ENCODE results near the gene NEDD9.

NEDD9 gene

DNA sequence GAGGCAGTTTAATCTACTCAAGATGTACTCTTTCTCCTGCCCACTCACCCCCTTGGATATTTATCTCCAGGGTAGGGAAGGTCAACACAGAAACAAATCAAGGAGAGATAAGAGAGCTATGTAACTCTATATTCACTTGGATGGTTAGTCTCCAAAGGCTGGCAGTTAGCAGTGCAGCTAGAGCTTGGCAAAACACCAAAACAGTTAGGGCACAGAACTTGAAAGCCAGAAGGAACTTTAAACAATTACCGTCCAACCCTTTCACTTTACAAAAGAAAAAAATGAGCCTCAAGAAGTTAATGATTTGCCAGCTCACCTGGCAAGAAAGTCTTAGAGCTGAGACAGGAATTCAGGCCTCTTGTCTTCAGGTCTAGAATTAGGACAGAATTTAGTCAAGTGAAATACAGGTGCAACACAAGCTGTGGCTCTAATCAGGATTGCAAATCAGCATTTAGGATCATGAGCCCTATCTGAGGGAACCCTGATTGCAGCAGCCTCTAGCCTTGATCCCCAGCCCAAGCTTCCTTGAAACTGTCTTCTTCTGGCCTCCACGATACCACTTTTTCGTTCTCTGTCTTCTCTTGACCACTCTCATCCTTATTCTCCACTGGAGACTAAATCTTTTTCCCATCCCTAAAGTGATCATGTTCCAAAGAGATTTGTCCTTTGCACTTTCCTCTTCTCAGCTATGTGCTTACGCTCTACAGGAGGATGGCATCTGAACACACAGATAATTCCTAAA, 14.9 kb downstream of the NEDD9 start:
- DNase-seq (ENCODE audit: low spot score): no peak

DNA sequence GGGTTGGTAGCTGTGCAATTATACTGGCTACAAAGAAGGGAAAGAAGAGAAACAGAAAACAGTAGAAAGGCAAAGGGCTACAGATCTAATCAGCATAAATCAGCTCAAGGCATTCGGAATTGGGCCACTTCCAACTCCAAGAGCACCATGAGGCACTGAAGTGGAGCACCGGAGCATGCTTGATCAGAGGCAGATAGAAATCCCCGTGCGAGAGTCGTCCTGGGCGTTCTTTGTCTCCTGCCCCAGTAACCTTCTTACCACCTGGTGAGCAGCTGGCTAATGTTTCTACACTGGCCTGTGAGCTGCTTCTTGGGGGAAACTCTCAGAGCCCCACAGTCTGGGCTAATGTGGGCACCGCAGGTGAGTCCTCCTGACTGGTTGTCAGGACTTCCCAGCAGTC, 16.7 kb downstream of the NEDD9 start:
- no peak for DNase-seq (ENCODE audit: low spot score)

DNA sequence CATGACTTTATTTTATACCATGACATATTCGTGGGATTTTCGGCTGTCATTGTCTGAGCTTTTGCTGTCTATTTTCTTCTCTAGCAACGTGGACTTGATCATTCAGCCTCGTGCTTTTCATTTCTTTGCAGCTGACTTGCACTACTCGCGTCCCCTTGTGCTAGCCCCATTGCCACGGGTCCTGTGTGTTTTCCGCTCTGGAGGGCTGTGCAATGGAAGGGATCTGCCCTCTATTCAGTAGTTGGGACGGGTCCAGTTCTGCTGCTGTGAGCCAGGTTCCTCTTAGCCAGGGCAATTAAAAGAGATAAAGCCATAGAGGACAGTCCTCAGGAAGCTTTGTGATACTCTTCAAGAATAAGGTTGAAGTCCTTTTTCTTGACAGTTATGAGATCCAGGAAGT, 17.6 kb downstream of the NEDD9 start:
- no peak for DNase-seq (ENCODE audit: low spot score)

DNA sequence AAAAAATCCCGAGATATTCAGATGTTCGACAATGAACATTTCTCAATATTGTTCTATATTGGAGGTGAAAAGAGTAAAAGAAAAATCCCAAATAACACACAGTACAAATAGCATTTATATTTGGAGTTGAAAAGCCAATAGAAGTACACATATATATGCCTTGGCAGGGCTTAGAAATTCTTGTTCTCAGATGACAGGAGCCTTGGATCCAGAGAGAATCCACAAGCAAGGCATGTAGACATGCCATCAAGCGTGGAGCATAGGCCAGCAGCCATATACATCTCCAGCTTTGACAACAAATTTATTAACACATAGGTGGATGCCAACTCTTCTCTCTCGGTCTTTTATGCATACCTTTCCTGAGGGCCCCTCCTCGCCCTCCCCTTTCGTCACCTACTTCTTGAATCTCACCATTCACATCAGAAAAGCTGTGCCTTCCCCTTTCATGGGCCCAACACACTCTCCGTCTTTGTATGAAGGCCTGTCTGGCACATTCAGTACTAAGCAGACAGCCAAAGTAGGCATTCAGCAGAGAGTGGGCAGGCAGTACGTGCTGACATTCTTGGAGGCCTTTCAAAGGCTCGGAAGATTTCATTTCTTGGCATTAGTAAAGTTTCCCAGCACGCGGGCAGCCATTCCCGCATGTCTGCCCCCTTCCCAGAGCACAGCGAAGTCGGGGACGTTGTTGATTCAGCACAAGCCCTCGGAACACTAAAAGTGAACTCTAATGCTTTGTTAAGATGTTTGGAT, 18.2 kb downstream of the NEDD9 start:
- DNase-seq (ENCODE audit: low spot score): no peak

DNA sequence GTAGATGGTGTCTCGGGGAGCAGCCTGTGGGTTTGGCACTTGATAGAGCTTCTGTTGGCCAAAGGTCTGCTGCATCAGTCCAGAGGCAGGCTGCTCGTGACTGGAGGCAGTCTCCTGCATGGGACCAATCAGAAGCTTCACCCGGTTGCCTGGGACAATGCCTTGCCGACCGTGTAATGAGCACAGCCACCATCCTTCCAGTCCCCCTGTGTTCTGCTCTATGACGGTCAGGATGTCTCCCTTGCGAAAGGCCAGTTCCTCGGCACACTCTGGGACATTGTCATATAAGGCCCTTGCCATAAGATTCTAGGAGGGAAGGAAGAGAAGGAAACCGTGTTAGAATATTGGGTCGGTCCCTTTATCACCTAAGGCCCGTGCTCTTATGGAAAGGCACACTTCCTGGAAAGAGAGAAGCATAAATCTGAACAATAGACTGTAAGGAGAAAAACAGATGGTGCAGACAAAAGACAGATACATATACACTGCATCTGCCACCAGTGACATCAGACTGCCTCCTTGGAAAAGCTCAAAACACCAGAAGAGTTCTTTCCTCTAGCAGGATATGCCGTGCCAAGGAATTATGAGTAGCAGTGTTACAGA, 18.9 kb downstream of the NEDD9 start:
- DNase-seq (ENCODE audit: low spot score): no peak

DNA sequence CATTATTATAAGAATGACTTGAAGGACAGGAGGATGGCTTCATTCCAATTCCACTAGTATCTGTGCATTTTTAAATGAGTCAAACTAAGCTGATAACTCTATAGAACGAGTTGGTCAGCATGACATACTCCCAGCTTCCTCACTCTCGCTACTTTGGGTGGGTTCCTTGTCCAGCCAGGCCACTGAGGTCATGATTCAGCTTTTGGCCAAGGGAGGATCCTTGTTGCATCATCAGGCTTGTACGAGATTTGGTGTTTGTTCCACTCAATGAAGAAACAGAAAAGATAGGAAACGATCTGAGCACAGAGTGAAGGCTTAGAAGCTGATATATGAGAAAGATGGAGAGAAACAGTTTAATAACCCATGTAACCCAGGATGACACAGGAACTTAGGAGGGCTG, 19.8 kb downstream of the NEDD9 start:
- peak; percentile 71 for DNase-seq (ENCODE audit: low spot score)

DNA sequence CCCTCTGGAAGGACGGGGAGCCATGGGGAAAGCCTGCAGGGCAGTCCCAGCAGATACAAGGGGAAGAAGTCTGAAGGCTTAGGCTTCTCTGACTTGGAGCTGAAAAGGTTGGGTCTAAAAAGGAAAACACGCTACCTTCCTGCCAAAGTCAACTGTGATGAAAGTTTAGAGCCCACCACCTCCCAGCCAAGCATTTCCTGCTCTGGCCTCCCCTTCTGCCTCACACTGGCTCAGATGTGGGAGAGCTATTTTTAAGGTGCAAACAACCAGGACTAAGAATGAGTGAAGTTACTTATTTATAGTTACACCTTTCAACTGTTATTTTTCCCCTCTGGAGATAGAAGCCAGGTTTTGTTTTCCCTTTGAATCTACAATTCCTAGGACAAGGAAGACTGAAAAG, 21.2 kb downstream of the NEDD9 start:
- no peak for DNase-seq (ENCODE audit: low spot score)

DNA sequence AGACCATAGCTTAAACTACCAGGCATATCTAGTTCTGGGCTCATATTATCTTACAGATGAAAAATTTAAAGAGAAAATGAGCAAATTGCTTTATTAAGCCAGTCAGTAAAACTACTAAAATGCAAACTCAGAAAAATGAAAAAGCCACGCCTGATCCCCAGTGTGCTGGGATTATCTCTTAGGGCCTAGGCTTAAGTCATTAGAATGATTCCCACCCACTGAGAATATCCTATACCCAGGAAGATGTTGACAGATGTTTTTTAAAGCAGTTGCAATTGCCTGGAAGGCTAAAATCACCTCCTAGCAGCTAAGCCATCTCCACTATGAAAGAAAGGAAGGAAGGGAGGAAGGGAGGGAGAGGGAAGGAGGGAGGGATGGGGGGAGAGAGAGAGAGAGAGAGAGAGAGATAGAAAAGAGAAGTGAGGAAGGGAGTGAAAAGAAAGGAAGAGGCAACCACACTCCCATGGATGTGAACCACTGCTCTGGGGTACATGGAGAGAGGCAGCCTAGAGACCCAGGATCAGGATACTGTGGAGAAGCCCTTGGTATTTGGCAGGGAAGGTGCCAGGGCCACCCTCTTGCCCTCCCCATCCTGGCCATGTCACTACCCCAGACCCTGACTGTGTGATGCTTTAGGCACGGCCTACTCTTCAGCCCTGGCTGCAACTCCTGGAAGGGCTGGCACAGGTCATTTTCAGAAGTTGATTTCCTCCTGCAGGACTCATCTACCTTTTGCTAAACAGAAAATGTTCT, 21.9 kb downstream of the NEDD9 start:
- DNase-seq (ENCODE audit: low spot score): no peak

DNA sequence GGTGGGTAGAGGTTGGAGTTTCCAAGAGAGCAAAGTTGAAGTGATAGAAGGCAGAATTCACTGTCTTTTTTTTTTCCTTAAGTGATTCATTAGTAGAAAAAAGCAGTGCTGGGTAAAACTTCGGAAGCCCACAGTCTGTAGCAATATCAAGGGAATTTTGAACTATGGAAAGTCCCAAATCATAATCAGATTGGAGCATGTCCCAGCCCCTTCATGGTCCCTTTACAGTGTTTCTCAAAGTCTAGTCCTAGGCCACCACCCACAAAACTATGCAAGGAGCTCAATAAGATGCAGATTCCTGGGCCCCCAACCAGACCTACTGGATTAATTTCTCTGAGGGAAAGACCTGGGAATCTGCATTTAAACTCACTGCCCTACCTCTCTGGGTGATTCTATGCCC, 22.6 kb downstream of the NEDD9 start:
- peak; percentile 49 for DNase-seq (ENCODE audit: low spot score)

DNA sequence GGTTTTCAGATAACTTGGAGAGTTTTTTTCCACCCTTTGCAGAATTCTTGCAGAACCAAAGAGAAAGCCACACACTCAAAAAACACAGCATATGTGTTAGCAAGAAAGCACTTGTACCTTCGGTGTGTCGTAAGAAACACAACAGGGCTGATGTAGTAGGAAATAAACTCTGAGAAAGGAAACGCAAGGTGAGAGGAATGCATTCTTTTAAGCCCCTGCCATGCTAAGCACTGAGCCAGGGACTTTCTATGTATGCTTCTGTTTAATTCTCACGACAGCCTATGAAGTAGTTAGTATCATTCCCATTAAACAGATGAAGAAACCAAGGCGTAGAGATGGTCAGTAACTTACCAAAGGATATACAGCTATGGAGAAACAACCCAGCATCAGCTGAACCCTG, 23.1 kb downstream of the NEDD9 start:
- DNase-seq (ENCODE audit: low spot score): no peak

DNA sequence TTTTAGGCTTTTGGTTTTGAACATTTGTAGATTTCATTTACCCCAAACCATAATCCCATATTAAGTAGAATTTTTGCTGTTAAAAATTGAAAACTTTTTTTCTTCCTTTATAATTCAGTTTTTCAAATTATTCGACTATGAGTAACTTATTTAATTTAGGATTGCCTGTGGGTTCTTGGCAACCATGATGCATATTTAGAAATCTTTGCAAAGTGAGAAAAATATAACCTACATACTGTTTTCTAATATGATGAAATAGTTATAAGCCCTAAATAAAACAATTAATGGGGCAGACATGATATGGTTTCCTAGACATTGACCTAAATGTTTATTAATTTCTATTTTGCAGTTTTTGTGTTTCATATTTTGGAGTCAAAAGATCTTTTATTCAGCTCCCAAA, 23.6 kb downstream of the NEDD9 start:
- DNase-seq (ENCODE audit: low spot score): no peak

DNA sequence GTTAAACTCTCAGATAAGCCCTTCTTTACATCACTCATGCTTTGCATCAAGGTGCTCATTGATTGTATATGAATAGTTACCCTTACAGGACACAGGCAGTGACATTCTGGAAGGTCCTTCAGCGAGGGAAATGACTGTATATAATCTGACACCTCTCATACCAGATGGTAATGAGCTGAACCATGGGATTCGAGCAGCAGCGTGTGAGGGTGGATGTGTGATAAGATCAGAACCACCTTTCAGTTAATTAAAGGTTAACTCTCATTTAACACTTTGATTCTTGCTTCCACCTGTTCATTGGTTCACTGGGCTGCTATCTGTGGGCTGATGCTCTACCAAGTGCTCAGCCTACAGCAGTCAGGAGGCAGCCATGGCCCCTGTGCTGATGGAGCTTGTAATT, 24.2 kb downstream of the NEDD9 start:
- no peak for DNase-seq (ENCODE audit: low spot score)

DNA sequence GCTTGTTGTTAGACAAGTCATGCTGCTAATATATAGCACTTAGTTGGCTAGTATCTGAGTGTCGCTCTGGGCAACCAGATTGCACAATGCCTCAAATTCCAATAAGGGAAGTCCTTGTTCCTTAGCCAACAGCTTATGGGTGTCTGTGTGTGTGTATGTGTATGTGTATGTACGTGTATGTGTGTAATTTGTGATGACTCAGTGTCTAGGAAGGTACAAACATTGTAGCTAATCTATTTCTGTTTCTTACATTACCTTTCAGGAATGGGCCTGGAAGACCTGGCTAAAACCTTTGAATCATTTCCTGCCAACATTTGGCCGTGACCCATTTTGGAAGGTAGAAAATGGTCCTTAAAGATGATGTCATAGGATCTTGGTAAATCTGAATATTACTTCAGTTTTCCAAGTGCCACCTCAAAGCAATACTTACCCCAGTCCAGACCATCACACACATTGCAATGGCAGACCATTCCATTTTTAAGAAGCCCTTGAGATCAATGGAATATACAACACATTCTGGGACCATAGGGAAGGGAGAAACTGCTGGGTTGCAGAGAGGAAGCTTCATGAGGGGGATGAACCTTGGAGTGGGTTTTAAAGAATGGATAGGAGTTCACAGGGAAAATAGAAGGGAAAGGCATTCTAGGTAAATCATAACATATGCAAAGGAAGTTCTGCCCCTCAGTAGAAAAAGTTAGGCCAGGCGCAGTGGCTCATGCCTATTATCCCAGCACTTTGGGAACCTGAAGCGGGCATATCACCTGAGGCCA, 25.1 kb downstream of the NEDD9 start:
- peak; percentile 67 for DNase-seq (ENCODE audit: low spot score)

DNA sequence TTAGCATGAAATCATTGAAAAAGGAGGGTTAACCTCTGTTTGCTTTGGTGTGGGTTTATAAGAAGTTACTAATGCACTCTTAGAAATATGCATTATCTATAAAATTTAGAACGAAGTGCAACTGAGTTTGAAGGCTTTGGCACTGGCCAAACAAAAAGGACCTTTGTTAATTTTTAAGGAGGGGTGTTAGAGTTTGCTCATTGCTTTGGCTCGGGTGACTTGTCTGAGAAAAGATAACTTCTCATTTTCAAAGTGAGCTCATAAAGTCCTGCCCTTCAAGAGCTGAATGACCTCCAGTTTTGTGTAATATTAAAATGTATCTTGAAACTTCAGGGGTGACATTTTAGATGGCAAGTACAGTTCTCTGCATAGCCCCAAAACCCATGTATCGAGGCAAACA, 25.9 kb downstream of the NEDD9 start:
- DNase-seq (ENCODE audit: low spot score): no peak

DNA sequence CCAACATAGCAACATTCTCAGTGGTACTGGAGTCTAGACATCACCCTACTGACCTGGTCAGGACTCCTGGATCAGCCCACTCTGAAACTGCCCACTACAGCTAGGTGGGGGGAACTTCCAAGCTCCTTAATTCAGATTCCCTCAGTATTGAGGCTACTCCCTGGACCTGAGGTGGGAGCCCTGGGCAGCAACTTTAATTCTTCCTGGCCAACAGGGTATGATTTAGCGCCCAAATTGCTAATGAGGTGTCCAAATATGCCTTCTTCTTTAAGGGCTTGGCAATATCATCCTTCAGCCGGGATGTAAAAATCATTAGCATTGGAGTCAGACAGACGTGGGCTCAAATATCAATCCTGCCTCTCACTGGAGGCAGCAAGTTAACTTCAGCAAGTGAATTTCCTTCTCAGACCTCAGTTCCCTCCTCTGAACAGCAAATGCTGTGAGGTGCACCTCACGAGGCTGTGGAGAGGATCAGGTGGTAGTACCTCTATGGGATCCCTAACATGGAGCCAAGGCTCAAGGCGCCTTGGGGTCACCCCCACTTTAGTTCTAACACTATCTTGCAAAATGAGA, 27.6 kb downstream of the NEDD9 start:
- no peak for DNase-seq (ENCODE audit: low spot score)

DNA sequence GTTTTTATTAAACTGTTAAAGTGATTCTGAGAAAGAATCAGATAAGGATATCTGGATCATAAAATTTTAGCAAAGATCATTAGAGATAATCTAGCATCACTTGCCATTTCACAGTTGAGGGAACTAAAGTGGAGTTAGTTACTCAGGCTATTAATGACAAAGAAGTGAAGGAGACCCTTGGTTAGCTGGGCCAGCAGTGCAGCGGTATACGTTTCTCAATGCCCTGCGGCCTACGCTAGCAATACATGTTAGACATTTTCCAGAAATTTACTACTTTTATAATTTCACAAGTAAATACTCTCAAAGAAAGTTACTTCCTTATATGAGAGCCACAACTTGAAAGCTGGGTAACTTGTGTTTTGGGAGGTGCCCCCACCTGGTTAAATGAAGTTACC, 28.5 kb downstream of the NEDD9 start:
- no peak for DNase-seq (ENCODE audit: low spot score)

DNA sequence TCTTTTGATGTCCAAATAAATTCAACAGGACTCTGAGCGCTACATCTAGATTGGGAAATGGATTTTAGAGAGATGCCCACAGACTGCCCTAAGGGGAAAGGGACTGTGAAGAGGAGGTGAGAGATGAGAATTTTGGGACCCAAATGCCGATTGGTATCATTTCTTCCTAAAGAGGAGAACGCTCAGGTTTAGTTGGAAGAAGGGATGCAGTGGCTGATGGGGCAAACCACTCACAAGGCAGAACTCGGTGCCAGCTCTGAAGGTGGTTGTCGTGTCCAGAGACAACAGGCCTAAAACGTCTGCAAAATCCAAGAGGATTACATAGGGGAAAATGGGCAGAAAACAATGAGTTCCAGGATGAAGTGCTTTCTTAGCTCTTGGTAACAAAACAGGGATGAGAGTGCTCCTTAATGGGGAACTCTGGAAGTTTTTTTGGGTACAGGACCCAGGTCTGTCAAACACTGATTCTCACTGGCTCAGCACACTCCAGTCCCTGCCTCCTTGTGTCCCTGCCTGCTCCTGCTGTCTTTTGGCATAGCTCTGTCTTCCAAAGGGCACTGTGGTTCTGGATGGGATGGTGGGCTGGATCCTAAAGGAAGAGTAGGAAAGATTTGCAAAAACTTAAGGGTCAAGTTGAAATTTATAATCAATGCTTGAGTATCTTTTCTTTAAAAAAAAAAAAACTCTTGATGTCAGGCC, 29.0 kb downstream of the NEDD9 start:
- DNase-seq (ENCODE audit: low spot score): no peak

DNA sequence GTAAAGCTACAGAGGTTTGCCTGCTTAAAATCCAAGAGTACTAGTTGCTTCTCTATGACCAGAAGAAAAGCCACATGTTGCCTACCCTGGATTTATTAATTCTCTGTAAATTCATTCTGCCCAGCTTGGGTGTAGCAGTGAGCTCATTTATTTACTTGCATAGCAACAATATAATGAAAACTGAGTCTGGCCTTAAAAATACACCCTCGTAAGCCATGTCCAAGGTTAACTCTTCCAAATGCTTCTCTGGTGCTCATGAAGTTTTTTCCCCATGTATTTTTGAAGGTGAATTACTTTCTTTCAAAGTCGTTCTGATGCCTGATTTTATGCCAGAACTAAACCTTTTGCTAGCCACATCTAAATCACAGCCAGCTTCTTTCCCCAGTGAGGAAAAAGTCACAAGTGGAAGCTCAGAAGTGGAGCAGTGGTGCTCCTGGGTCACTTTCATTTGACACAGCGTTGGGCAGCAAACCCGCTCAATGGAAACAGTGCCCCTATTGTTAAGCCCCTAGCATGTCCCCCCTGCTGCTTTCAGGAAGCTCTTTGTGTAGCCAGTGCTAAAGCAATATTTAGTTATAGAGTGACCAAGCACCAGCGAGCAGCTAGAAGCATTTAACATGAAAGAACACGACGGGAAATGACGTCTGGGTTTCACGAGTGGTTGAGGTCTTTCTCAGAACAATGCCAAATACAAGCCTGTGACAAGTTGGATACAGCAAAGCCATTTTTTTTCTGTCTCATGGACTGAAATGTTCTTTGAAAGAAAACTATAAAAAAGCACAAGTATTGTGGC, 29.8 kb downstream of the NEDD9 start:
- DNase-seq (ENCODE audit: low spot score): no peak

DNA sequence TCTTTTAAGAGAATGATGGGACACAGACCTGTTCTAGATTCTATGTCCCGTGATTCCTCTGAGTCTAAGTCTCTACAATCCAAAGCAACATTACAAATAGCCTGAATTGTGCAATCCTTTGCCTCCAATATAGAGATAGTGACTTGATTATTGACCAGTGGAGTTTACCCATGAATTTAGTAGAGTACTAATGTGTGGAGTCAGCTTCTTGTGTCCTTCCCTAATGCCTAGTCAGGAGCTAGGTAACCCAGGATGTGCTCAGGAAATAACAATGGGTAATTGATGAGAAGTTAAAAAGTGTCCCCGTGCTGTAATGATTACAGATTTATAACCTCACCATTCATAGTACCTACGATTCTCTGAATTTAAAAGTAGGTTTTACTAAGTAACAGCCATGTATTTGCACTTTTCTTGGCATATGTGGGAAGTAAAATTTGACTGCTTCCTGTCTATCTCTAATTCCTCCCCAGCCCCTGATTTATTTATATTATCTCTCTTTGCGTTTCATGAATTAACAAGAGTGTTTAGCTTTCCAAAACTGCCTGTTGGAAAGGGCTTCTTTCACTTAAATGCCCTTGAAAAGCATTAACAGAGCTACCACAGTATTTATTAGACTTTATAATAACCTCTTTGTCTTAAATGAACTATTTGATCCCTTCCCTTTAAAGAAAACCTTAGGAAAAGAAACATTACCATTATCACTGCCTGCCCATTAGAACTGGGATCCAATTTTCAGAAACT, 30.5 kb downstream of the NEDD9 start:
- no peak for DNase-seq (ENCODE audit: low spot score)
